C4-2B (cell line): Measurements from ENCODE around the gene DSC1.

ENCODE experiments used
- ZFX ChIP-seq: fragments of 450-650 bp; IDR thresholded peaks from 2 replicates; pipeline ENCODE4 v1.6.1; 2017
- TF ChIP-seq, protein P1 (sequence below): fragments of 450-650 bp; conservative IDR thresholded peaks from 2 replicates; pipeline ENCODE4 v1.5.1; 2017; ENCODE audit warnings: mild to moderate bottlenecking

DNA sequence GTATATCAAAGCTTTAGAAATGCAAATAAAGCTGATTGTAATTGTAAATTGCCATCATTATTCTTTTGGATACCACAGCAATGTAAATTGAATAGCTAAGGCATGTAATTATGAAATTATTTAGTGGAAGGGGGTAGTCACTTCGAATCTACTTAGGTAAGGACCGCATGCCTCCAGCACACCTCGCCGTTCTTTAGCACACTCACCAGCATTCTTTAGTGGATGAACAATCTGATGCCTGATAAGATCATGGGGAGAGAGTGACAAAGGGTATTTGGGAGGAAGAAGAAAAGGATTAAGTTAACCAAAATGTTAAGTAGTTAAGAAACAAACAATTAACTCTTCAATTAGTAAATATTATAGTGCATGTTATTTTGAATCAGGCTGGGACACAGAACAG is 46.4 kb upstream of the DSC1 start:
- TF ChIP-seq, protein P1, sequence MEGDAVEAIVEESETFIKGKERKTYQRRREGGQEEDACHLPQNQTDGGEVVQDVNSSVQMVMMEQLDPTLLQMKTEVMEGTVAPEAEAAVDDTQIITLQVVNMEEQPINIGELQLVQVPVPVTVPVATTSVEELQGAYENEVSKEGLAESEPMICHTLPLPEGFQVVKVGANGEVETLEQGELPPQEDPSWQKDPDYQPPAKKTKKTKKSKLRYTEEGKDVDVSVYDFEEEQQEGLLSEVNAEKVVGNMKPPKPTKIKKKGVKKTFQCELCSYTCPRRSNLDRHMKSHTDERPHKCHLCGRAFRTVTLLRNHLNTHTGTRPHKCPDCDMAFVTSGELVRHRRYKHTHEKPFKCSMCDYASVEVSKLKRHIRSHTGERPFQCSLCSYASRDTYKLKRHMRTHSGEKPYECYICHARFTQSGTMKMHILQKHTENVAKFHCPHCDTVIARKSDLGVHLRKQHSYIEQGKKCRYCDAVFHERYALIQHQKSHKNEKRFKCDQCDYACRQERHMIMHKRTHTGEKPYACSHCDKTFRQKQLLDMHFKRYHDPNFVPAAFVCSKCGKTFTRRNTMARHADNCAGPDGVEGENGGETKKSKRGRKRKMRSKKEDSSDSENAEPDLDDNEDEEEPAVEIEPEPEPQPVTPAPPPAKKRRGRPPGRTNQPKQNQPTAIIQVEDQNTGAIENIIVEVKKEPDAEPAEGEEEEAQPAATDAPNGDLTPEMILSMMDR: no peak
- no peak for TF ChIP-seq ZFX
